Adrenal gland (tissue), 5 donors: ENCODE results near the gene GUCY2C.

Source experiments
- POLR2A ChIP-seq, 2 donors: fragments of 450-650 bp; IDR thresholded peaks; one replicate each; pipeline ENCODE4 v1.6.1; 2017; ENCODE audit warnings: antibody characterized with exemption in 2 of 2, mild to moderate bottlenecking in 2 of 2, moderate library complexity in 1 of 2
- TF ChIP-seq, protein P1 (sequence below), 6 experiments: fragments of 450-650 bp in 4 of 6; fragments of 200-600 bp in 2 of 6; sonication (generic) in 1 of 6; IDR thresholded peaks; 1 replicate in 5 of 6; 2 replicates in 1 of 6; pipeline versions ENCODE4 v1.5.1 to v1.8.0; 2016 to 2021; ENCODE audit warnings: antibody characterized with exemption in 6 of 6, mild to moderate bottlenecking in 2 of 6, moderate library complexity in 1 of 6
- donor health status: DM: no; HTN: no; CAD: no.

DNA sequence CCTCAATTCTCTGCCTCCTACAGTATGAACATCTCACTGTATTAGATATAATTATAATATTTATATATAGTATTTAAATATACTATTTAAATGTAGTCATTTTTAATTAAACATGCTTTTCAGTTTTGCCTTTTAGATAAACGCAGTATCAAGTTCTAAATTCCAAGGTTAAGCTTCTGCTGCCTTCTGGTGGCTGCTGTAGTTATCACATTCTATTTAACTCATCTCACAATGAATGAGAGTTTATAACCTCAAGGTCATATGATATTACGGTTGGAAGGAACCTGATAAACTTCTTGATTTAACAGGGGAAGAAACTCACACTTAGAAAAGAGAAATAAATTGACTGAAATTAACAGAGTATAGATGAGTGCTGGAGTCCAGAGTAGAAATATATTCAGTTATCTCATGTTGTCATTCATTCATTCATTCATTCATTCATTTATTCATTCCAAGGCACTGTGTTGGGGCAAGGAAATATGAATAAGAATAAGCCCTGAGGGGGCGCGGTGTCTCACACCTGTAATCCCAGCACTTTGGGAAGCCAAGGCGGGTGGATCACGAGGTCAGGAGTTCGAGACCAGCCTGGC is 31.9 kb downstream of the GUCY2C start:
- TF ChIP-seq, protein P1, sequence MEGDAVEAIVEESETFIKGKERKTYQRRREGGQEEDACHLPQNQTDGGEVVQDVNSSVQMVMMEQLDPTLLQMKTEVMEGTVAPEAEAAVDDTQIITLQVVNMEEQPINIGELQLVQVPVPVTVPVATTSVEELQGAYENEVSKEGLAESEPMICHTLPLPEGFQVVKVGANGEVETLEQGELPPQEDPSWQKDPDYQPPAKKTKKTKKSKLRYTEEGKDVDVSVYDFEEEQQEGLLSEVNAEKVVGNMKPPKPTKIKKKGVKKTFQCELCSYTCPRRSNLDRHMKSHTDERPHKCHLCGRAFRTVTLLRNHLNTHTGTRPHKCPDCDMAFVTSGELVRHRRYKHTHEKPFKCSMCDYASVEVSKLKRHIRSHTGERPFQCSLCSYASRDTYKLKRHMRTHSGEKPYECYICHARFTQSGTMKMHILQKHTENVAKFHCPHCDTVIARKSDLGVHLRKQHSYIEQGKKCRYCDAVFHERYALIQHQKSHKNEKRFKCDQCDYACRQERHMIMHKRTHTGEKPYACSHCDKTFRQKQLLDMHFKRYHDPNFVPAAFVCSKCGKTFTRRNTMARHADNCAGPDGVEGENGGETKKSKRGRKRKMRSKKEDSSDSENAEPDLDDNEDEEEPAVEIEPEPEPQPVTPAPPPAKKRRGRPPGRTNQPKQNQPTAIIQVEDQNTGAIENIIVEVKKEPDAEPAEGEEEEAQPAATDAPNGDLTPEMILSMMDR (IDR thresholded peaks at IDR 0.05), result peak; percentile 55 to 81 (median 72)
- no peak for TF ChIP-seq POLR2A (IDR thresholded peaks at IDR 0.05)
